Articular chondrocyte of knee joint (primary cell): ENCODE data around the gene LMO2. TPM values are rescaled to one million over a fixed set of nuclear protein-coding genes. Genes with fewer than 3 reads are reported as not detected.

ENCODE experiments used
- total RNA-seq: library from RNA; depleted of rRNA; stranded (reverse); fragments of >200 nt; gene quantifications from 2 replicates; pipeline ENCODE4 v1.2.3, GENCODE V29; 2012

LMO2 gene
- 0.65 and 1.7 TPM in 2 replicates for total RNA-seq

DNA sequence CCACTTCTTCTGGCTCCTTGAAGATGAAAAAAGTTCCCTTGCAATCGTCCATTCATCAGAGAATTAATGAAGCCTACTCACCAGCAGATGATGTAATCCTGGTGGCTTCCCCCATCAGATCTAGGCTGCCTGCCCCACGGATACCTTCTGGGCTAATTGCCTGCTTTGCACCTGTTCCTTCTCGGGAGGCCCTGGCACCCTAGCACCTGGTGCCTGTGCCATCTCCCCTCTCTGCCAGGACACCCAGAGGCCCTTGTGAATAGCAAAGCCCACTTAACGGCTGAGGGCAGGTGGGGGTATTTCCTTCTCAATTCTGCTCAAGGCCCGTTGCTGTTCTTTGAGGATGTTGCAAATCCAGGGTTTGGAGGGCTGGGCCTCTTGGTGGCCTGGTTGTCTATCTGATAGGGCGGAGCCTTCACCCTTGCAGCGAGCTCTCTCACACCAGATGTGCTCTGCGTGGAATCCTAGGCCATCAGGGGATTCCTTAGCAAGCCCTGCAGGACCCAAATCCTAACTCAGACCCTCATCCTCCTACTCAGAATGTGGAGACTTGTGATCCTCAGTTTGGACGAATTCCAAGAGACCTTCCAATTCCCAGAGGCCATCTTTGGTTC lies at the start of gene LMO2:
Gene LMO2 (minus strand): TSS at position 363 of the 614 bp plus-strand sequence. CDS start 22,360 bp downstream, outside the sequence.

Other genes starting within 250 kb of the LMO2 start
- gene C11orf91, start 191.2 kb downstream of the LMO2 start, total RNA-seq: not detected in 2 replicates
- gene CD59, start 155.7 kb downstream of the LMO2 start, total RNA-seq: 406 and 760 TPM in 2 replicates
- 40.6 and 45.6 TPM in 2 replicates for gene FBXO3, start 117.6 kb downstream of the LMO2 start, total RNA-seq
- 223 and 269 TPM in 2 replicates for gene CAPRIN1, start 159.7 kb upstream of the LMO2 start, total RNA-seq
- 29.7 and 32.0 TPM in 2 replicates for gene NAT10, start 213.6 kb upstream of the LMO2 start, total RNA-seq